Suprapubic skin (tissue), 4 donors: Measurements from ENCODE around the gene MLF2.

Experiments
- CTCF ChIP-seq, 2 donors: fragments of 200-600 bp in 1 of 2; fragments of 450-650 bp in 1 of 2; sonication (generic) in 1 of 2; IDR thresholded peaks; one replicate each; pipeline ENCODE4 v1.5.1; 2016 to 2019; ENCODE audit warnings: antibody characterized with exemption in 2 of 2, mild to moderate bottlenecking in 1 of 2, moderate library complexity in 1 of 2
- EP300 ChIP-seq: sonication (generic); formaldehyde crosslinking; IDR thresholded peaks from one replicate; pipeline ENCODE4 v1.6.1; 2017; ENCODE audit warnings: antibody characterized with exemption
- POLR2A ChIP-seq, 2 donors: fragments of 450-650 bp; IDR thresholded peaks; one replicate each; pipeline ENCODE4 v1.6.1; 2017; ENCODE audit warnings: antibody characterized with exemption in 2 of 2, mild to moderate bottlenecking in 2 of 2, moderate library complexity in 2 of 2
- POLR2AphosphoS5 ChIP-seq, 3 donors: sonication (generic); formaldehyde crosslinking; IDR thresholded peaks; one replicate each; pipeline ENCODE4 v1.6.1; 2017; ENCODE audit warnings: antibody characterized with exemption in 3 of 3

GRCh38 chr12:6777386-6777785 is 24.4 kb upstream of the MLF2 start:
- TF ChIP-seq CTCF (IDR thresholded peaks at IDR 0.05) = no peak
- no peak for TF ChIP-seq POLR2AphosphoS5 (IDR thresholded peaks at IDR 0.05)
- TF ChIP-seq POLR2A (IDR thresholded peaks at IDR 0.05) = no peak
- no peak for TF ChIP-seq EP300
